Tibial nerve (tissue), 4 donors: ENCODE measurements around the gene TOR2A.

Experiments
- EP300 ChIP-seq, 2 donors: sonication (generic); formaldehyde crosslinking; IDR thresholded peaks; one replicate each; pipeline ENCODE4 v1.6.1; 2017; ENCODE audit warnings: antibody characterized with exemption in 2 of 2, mild to moderate bottlenecking in 1 of 2
- POLR2A ChIP-seq, 2 donors: fragments of 450-650 bp; IDR thresholded peaks; one replicate each; pipeline ENCODE4 v1.6.1; 2017; ENCODE audit warnings: antibody characterized with exemption in 2 of 2, mild to moderate bottlenecking in 2 of 2, moderate library complexity in 2 of 2
- TF ChIP-seq, protein P1 (sequence below), 5 experiments: fragments of 200-600 bp in 3 of 5; fragments of 450-650 bp in 2 of 5; sonication (generic) in 3 of 5; IDR thresholded peaks; one replicate each; pipeline ENCODE4 v1.5.1; 2016 to 2019; ENCODE audit warnings: antibody characterized with exemption in 5 of 5, mild to moderate bottlenecking in 3 of 5, moderate library complexity in 2 of 5

DNA sequence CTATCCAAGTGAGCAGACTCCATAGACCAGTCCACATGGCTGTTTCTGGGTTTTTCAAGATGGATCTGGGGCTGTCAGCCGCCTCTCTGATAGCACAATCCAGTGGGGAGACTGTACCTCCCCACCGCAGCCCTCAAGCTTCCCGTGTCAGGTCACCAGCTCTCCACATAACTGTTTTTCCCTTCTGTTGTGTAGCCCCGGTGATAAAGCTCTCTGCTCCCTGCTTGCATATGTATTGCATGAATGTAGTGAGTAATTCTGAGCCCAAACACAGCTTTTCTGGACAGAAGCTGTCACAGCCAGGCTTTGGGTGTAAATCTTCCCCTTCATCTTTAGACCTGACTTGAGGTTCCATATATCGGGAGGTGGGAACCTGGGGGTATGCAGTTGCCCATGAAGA lies 51.4 kb downstream of the TOR2A start:
- TF ChIP-seq, protein P1, sequence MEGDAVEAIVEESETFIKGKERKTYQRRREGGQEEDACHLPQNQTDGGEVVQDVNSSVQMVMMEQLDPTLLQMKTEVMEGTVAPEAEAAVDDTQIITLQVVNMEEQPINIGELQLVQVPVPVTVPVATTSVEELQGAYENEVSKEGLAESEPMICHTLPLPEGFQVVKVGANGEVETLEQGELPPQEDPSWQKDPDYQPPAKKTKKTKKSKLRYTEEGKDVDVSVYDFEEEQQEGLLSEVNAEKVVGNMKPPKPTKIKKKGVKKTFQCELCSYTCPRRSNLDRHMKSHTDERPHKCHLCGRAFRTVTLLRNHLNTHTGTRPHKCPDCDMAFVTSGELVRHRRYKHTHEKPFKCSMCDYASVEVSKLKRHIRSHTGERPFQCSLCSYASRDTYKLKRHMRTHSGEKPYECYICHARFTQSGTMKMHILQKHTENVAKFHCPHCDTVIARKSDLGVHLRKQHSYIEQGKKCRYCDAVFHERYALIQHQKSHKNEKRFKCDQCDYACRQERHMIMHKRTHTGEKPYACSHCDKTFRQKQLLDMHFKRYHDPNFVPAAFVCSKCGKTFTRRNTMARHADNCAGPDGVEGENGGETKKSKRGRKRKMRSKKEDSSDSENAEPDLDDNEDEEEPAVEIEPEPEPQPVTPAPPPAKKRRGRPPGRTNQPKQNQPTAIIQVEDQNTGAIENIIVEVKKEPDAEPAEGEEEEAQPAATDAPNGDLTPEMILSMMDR (IDR thresholded peaks at IDR 0.05) = no peak
- TF ChIP-seq POLR2A (IDR thresholded peaks at IDR 0.05) (no peak), EP300 (IDR thresholded peaks at IDR 0.05) (no peak)
